ENCODE results near the gene OR13J1. TPM values are rescaled to one million over a fixed set of nuclear protein-coding genes. Genes with fewer than 3 reads are reported as not detected.

OR13J1 gene
- total RNA-seq, 1 donor from 2014 or later: not detected

DNA sequence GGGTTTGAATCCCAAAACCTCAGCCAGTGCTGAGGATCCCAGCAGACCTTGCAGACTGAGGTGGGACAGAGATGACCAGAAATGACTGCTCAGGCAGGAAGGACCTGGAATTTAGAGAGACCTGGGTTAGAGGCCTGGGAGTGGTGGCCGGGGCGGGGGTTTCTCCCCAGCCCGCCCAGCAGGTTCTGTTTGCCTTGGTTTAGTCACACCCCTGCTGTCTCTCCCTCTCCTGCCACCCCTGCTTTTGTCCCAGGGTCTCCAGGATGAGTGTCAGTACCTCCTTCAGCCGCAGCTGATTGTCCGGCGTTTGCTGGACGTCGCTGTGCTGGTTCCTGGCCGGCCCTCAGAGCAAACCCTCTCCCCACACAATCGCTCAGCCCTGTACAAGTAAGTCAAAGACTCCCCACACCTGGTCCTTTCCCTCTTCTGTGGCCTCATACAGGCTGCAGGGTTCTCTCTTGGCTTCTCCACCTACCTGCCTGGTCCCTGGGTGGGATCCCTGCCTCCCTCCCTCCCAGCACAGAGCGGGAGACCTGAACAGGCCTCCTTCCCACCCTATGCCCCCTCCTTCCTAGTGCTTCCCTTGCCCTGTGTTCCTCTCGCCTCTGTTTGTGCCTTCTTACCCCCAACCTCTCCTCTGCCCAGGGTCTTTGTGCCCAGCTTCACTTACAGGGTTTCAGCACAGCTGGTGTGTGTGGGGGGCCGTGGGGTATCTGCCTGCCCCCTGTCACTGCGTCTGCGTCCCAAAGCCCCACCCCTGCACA is 29.1 kb downstream of the OR13J1 start:
- Mint-ChIP-seq H3K9me3 (no peaks in the 10 kb centered on the region), H3K27me3 (ENCODE audit: low read depth) (no peaks in the 10 kb centered on the region), H3K4me3 (no peak overlapping the region), H3K36me3 (peaks cover 4% of the 10 kb centered on the region), H3K27ac (no peak overlapping the region), H3K4me1 (peaks cover 16% of the 10 kb centered on the region)
- TF ChIP-seq, protein P1, sequence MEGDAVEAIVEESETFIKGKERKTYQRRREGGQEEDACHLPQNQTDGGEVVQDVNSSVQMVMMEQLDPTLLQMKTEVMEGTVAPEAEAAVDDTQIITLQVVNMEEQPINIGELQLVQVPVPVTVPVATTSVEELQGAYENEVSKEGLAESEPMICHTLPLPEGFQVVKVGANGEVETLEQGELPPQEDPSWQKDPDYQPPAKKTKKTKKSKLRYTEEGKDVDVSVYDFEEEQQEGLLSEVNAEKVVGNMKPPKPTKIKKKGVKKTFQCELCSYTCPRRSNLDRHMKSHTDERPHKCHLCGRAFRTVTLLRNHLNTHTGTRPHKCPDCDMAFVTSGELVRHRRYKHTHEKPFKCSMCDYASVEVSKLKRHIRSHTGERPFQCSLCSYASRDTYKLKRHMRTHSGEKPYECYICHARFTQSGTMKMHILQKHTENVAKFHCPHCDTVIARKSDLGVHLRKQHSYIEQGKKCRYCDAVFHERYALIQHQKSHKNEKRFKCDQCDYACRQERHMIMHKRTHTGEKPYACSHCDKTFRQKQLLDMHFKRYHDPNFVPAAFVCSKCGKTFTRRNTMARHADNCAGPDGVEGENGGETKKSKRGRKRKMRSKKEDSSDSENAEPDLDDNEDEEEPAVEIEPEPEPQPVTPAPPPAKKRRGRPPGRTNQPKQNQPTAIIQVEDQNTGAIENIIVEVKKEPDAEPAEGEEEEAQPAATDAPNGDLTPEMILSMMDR (IDR thresholded peaks at IDR 0.05; ENCODE audit: unreplicated experiment): no peak
- DNase-seq (ENCODE audit: low spot score in 2 of 2, unreplicated experiment in 2 of 2): no peak

DNA sequence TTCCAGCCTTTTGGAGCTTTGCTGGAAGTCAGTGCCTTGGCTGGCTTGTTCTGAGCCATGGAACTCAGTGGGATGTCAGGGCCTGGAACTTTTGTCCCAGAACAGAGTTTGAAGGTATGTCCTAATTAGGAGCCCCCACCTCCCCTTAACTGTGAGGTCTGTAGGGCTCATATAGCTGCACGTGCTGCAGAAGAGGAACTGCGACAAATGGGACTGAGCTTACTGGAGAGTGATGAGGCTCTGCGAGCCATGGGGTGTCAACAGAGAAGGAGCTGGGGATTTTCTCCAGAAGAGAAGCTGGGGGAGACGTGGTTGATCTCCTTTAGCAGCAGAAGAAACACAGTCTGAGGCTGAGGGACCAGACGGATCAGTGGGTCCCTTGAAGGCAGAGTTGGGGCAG is 30.3 kb downstream of the OR13J1 start:
- H3K27ac Mint-ChIP-seq: no peak overlapping the region

DNA sequence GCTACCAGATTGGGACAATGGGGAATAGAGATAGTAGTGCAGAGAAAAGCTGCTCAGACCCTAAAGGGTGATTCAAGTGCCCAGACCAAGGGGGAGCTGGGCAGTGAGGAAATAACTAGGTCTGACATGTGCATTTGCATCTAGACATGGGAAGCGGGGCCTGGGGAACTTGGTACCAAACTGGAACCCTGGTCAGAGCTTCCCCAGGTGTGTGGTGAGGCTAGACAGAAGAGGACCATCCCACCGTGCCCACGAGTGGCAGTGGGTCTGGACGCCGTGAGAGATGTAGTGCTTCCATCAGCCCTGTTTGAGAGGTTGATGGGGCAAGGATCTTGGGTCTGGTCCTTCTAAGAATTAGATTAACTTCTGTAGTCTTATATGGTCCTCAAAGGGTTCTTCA is 33.6 kb downstream of the OR13J1 start:
- Mint-ChIP-seq H3K36me3 (no peaks in the 10 kb centered on the region), H3K4me3 (no peak overlapping the region), H3K27ac (no peak overlapping the region), H3K4me1 (peaks cover 16% of the 10 kb centered on the region), H3K9me3 (no peaks in the 10 kb centered on the region), H3K27me3 (ENCODE audit: low read depth) (no peaks in the 10 kb centered on the region)
- TF ChIP-seq, protein P1 (IDR thresholded peaks at IDR 0.05; ENCODE audit: unreplicated experiment): no peak
- no peak for DNase-seq (ENCODE audit: low spot score in 2 of 2, unreplicated experiment in 2 of 2)

More for the DNA sequence above, 30.3 kb downstream of the OR13J1 start:
- Mint-ChIP-seq H3K4me1 (peaks cover 6% of the 10 kb centered on the region), H3K27me3 (ENCODE audit: low read depth) (no peaks in the 10 kb centered on the region), H3K4me3 (no peak overlapping the region), H3K9me3 (no peaks in the 10 kb centered on the region), H3K36me3 (peaks cover 4% of the 10 kb centered on the region)
- DNase-seq (ENCODE audit: low spot score in 2 of 2, unreplicated experiment in 2 of 2): no peak
- TF ChIP-seq, protein P1 (IDR thresholded peaks at IDR 0.05; ENCODE audit: unreplicated experiment): no peak

DNA sequence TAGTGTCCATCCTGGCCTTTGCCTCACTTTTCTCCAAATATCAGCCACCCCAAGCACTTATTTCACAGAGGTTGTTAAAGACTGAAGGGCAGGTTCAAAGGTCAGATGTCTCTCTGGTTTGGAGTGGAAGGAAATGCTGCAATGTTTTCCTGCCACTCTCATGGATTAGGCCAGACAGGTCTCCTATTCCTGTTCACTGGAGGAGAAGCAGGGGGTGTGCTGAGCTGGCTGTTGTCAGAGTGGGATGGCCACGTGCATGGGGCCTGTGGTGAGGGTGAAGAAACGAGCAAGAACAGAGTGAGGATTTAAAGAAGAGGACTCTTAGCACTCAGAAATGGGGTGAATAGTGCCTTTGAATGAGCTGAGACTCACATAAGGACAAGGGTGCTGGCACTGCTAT is 34.4 kb downstream of the OR13J1 start:
- Mint-ChIP-seq H3K4me1 (peaks cover 24% of the 10 kb centered on the region), H3K36me3 (no peaks in the 10 kb centered on the region), H3K27me3 (ENCODE audit: low read depth) (no peaks in the 10 kb centered on the region), H3K9me3 (no peaks in the 10 kb centered on the region), H3K4me3 (no peak overlapping the region), H3K27ac (no peak overlapping the region)
- DNase-seq (ENCODE audit: low spot score in 2 of 2, unreplicated experiment in 2 of 2): no peak
- TF ChIP-seq, protein P1 (IDR thresholded peaks at IDR 0.05; ENCODE audit: unreplicated experiment): no peak

DNA sequence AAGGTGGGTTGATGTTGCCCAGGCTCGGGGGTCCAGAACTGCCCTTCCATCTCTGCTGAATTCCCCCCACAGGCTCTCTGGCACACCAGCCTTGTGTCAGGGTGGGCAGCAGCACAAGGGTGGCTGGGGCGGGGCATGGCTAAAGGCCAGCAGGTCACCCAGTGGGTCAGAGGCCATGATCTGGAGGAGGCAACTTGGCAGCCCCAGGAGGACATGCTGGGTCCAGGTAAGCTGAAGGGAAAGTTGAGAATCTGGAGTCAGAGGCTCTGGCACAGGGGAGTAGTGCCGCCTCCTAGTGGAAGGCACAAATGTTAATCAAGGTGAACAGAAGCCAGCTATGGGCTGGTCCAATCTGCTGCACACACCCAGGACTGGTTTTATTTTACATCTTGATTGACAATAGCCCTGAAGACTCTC is 35.0 kb downstream of the OR13J1 start:
- H3K4me1 Mint-ChIP-seq: peaks cover 30% of the 10 kb centered on the region
- H3K9me3 Mint-ChIP-seq: no peaks in the 10 kb centered on the region
- H3K27me3 Mint-ChIP-seq (ENCODE audit: low read depth): no peaks in the 10 kb centered on the region
- H3K4me3 Mint-ChIP-seq: no peak overlapping the region
- no peak overlapping the region for H3K27ac Mint-ChIP-seq
- TF ChIP-seq, protein P1 (IDR thresholded peaks at IDR 0.05; ENCODE audit: unreplicated experiment): no peak
- no peak for DNase-seq (ENCODE audit: low spot score in 2 of 2, unreplicated experiment in 2 of 2)
- H3K36me3 Mint-ChIP-seq: no peaks in the 10 kb centered on the region

Data from mesothelial cell of epicardium (in vitro differentiated cells).